NCI-H187 treated with DMSO at 0.1 percent for 48 hours (cell line): ENCODE measurements around the gene GSPT1.
"Not testable (repeated sequence)": the region's sequence is repeated elsewhere in the genome, so short reads cannot be mapped to it uniquely, and the experiment has no call there.

Experiments
- DNase-seq: peaks from one replicate; lab custom pipeline; 2025; lab: John Stamatoyannopoulos, UW

The GSPT1 gene

GRCh38 chr16:11857161-11857560 is 58.6 kb downstream of the GSPT1 start:
- no peak for DNase-seq

- DNase-seq: no peak
Measured at GRCh38 chr16:11852092-11852809, 63.5 kb downstream of the GSPT1 start.

- peak; percentile 29 for DNase-seq
Measured at GRCh38 chr16:11851294-11852091, 64.3 kb downstream of the GSPT1 start, which contains the start of gene RSL1D1. Gene RSL1D1, minus strand, starts transcription at chr16:11851542. Its CDS starts 30 bp downstream, at chr16:11851512.

- no peak for DNase-seq
Measured at GRCh38 chr16:11848842-11849241, 66.9 kb downstream of the GSPT1 start.

- DNase-seq: no peak
Measured at GRCh38 chr16:11844499-11844898, 71.3 kb downstream of the GSPT1 start.

- no peak for DNase-seq
Measured at GRCh38 chr16:11843861-11844260, 71.9 kb downstream of the GSPT1 start.

- no peak for DNase-seq
Measured at GRCh38 chr16:11843206-11843605, 72.5 kb downstream of the GSPT1 start.

GRCh38 chr16:11841026-11841425 is 74.7 kb downstream of the GSPT1 start:
- no peak for DNase-seq

- no peak for DNase-seq
Measured at GRCh38 chr16:11836650-11837244, 79.0 kb downstream of the GSPT1 start.

- no peak for DNase-seq
Measured at GRCh38 chr16:11835891-11836649, 79.7 kb downstream of the GSPT1 start.

GRCh38 chr16:11835309-11835708 is 80.4 kb downstream of the GSPT1 start:
- DNase-seq: no peak

- DNase-seq: no peak
Measured at GRCh38 chr16:11833951-11834695, 81.6 kb downstream of the GSPT1 start.

GRCh38 chr16:11828696-11829095 is 87.1 kb downstream of the GSPT1 start:
- DNase-seq: no peak

GRCh38 chr16:11825520-11826165 is 90.1 kb downstream of the GSPT1 start:
- not testable (repeated sequence) for DNase-seq

- no peak for DNase-seq
Measured at GRCh38 chr16:11824362-11824761, 91.4 kb downstream of the GSPT1 start.

- DNase-seq: not testable (repeated sequence)
Measured at GRCh38 chr16:11823645-11824044, 92.1 kb downstream of the GSPT1 start.

- DNase-seq: no peak
Measured at GRCh38 chr16:11819798-11820197, 96.0 kb downstream of the GSPT1 start.

GRCh38 chr16:11818970-11819369 is 96.8 kb downstream of the GSPT1 start:
- DNase-seq: not testable (repeated sequence)
